COLO668 (cell line): ENCODE measurements around the gene PARD6B.
"Not testable (repeated sequence)": the region's sequence is repeated elsewhere in the genome, so short reads cannot be mapped to it uniquely, and the experiment has no call there.

Experiments used
- DNase-seq: peaks from one replicate; lab custom pipeline; 2025; ENCODE audit not compliant: unreplicated experiment; lab: John Stamatoyannopoulos, UW

The PARD6B gene

GRCh38 chr20:50745634-50746137 lies 14.3 kb downstream of the PARD6B start:
- DNase-seq, result no peak

- DNase-seq, result no peak
These were observed 15.0 kb downstream of the PARD6B start for GRCh38 chr20:50746138-50746940.

- no peak for DNase-seq
These were observed 15.9 kb downstream of the PARD6B start for GRCh38 chr20:50747275-50747674.

- DNase-seq, result no peak
These were observed 18.8 kb downstream of the PARD6B start for GRCh38 chr20:50750145-50750671.

GRCh38 chr20:50753152-50753551 lies 21.8 kb downstream of the PARD6B start:
- DNase-seq, result no peak

GRCh38 chr20:50754420-50754819 lies 23.0 kb downstream of the PARD6B start:
- DNase-seq, result no peak

- no peak for DNase-seq
These were observed 25.1 kb downstream of the PARD6B start for GRCh38 chr20:50756447-50756846.

GRCh38 chr20:50758469-50758868 lies 27.1 kb downstream of the PARD6B start:
- no peak for DNase-seq

GRCh38 chr20:50758992-50759391 lies 27.6 kb downstream of the PARD6B start:
- DNase-seq, result no peak

GRCh38 chr20:50759678-50760077 lies 28.3 kb downstream of the PARD6B start:
- no peak for DNase-seq

GRCh38 chr20:50762045-50762422 lies 30.7 kb downstream of the PARD6B start:
- DNase-seq, result no peak

GRCh38 chr20:50762435-50763220 lies 31.2 kb downstream of the PARD6B start:
- no peak for DNase-seq

GRCh38 chr20:50763550-50764458 lies 32.4 kb downstream of the PARD6B start:
- not testable (repeated sequence) for DNase-seq

GRCh38 chr20:50765251-50765650 lies 33.9 kb downstream of the PARD6B start:
- not testable (repeated sequence) for DNase-seq

- DNase-seq, result no peak
These were observed 34.3 kb downstream of the PARD6B start for GRCh38 chr20:50765674-50766073.

GRCh38 chr20:50766955-50767809 lies 35.8 kb downstream of the PARD6B start:
- DNase-seq, result not testable (repeated sequence)

GRCh38 chr20:50768991-50769390 lies 37.6 kb downstream of the PARD6B start:
- DNase-seq, result not testable (repeated sequence)

GRCh38 chr20:50769551-50770085 lies 38.2 kb downstream of the PARD6B start:
- not testable (repeated sequence) for DNase-seq

- not testable (repeated sequence) for DNase-seq
These were observed 40.2 kb downstream of the PARD6B start for GRCh38 chr20:50771419-50772080.
